Lower leg skin (tissue), 3 donors: Measurements from ENCODE around the gene TXNRD2.

Experiments
- CTCF ChIP-seq, 3 donors: fragments of 450-650 bp; IDR thresholded peaks; one replicate each; pipeline ENCODE4 v1.5.1; 2016; ENCODE audit warnings: antibody characterized with exemption in 3 of 3, mild to moderate bottlenecking in 3 of 3, moderate library complexity in 2 of 3
- POLR2A ChIP-seq, 2 donors: fragments of 450-650 bp; IDR thresholded peaks; one replicate each; pipeline ENCODE4 v1.6.1; 2016 to 2017; ENCODE audit warnings: antibody characterized with exemption in 2 of 2, mild to moderate bottlenecking in 1 of 2, moderate library complexity in 1 of 2

- TF ChIP-seq CTCF (IDR thresholded peaks at IDR 0.05) (no peak), POLR2A (IDR thresholded peaks at IDR 0.05) (no peak)
These were observed 29.9 kb downstream of the TXNRD2 start for GRCh38 chr22:19911540-19912270.
